ENCODE measurements around the gene MTOR. TPM values are rescaled to one million over a fixed set of nuclear protein-coding genes. Genes with fewer than 3 reads are reported as not detected.
"Not testable (repeated sequence)": the region's sequence is repeated elsewhere in the genome, so short reads cannot be mapped to it uniquely, and the experiment has no call there.

MTOR gene
- total and polyA plus RNA-seq, 2 experiments from 2014 or later = 17.2 to 37.7 TPM

GRCh38 chr1:11078631-11079030, 183.7 kb downstream of the MTOR start:
- Histone ChIP-seq H3K4me3 (no peak overlapping the region), H3K36me3 (replicated peaks; ENCODE audit: insufficient read depth, low read depth) (no peaks in the 10 kb centered on the region), H3K4me2 (no peak overlapping the region), H3K9me3 (ENCODE audit: low read depth) (no peaks in the 10 kb centered on the region), H3K9me2 (replicated peaks; ENCODE audit: insufficient read depth) (no peaks in the 10 kb centered on the region), H3K27me3 (no peaks in the 10 kb centered on the region), H3K27ac (no peak overlapping the region), H3K79me2 (no peaks in the 10 kb centered on the region), H4K20me1 (ENCODE audit: insufficient read depth, poor library complexity, severe bottlenecking) (no peaks in the 10 kb centered on the region), H2AFZ (no peak overlapping the region), H3K4me1 (ENCODE audit: insufficient read depth) (no peaks in the 10 kb centered on the region)
- 100% methylated on average over 2 of the region's 2 CpGs for WGBS (ENCODE audit: low lambda C conversion rate, missing lambda C conversion rate)
- no peak for DNase-seq (ENCODE audit: low spot score)
- TF ChIP-seq EZH2phosphoT487 (IDR thresholded peaks at IDR 0.05; ENCODE audit: low read depth, severe bottlenecking, unreplicated experiment) (no peak), CTCF (IDR thresholded peaks at IDR 0.05; ENCODE audit: poor library complexity) (no peak), EZH2 (IDR thresholded peaks at IDR 0.05; ENCODE audit: borderline replicate concordance) (no peak)

- H3K4me3 ChIP-seq; H3K4me2 ChIP-seq; H2AFZ ChIP-seq; H4K20me1 ChIP-seq (ENCODE audit: insufficient read depth, poor library complexity, severe bottlenecking); H3K4me1 ChIP-seq (ENCODE audit: insufficient read depth); H3K27me3 ChIP-seq; H3K36me3 ChIP-seq (replicated peaks; ENCODE audit: insufficient read depth, low read depth); H3K9me2 ChIP-seq (replicated peaks; ENCODE audit: insufficient read depth); H3K27ac ChIP-seq; H3K79me2 ChIP-seq; H3K9me3 ChIP-seq (ENCODE audit: low read depth); DNase-seq (ENCODE audit: low spot score): not testable (repeated sequence)
- 97% methylated on average over 7 of the region's 7 CpGs for WGBS (ENCODE audit: low lambda C conversion rate, missing lambda C conversion rate)
Observed at GRCh38 chr1:11073398-11073797, 189.0 kb downstream of the MTOR start.

GRCh38 chr1:11072216-11072917, 190.0 kb downstream of the MTOR start:
- Histone ChIP-seq H3K27me3 (no peaks in the 10 kb centered on the region), H3K36me3 (replicated peaks; ENCODE audit: insufficient read depth, low read depth) (no peaks in the 10 kb centered on the region), H3K4me1 (ENCODE audit: insufficient read depth) (no peaks in the 10 kb centered on the region), H3K9me2 (replicated peaks; ENCODE audit: insufficient read depth) (no peaks in the 10 kb centered on the region), H3K79me2 (no peaks in the 10 kb centered on the region), H3K27ac (no peak overlapping the region), H3K4me2 (no peak overlapping the region), H4K20me1 (ENCODE audit: insufficient read depth, poor library complexity, severe bottlenecking) (no peaks in the 10 kb centered on the region), H3K9me3 (ENCODE audit: low read depth) (no peaks in the 10 kb centered on the region), H3K4me3 (no peak overlapping the region), H2AFZ (no peak overlapping the region)
- no peak for TF ChIP-seq EZH2 (IDR thresholded peaks at IDR 0.05; ENCODE audit: borderline replicate concordance)
- TF ChIP-seq CTCF (IDR thresholded peaks at IDR 0.05; ENCODE audit: poor library complexity) = no peak
- DNase-seq (ENCODE audit: low spot score) = no peak
- WGBS (ENCODE audit: low lambda C conversion rate, missing lambda C conversion rate) = 77% methylated on average over 13 of the region's 13 CpGs

- Histone ChIP-seq H3K4me1 (ENCODE audit: insufficient read depth) (no peaks in the 10 kb centered on the region), H4K20me1 (ENCODE audit: insufficient read depth, poor library complexity, severe bottlenecking) (no peaks in the 10 kb centered on the region), H3K27me3 (no peaks in the 10 kb centered on the region), H3K79me2 (no peaks in the 10 kb centered on the region), H3K27ac (no peak overlapping the region), H3K4me3 (no peak overlapping the region), H2AFZ (no peak overlapping the region), H3K36me3 (replicated peaks; ENCODE audit: insufficient read depth, low read depth) (no peaks in the 10 kb centered on the region), H3K9me2 (replicated peaks; ENCODE audit: insufficient read depth) (no peaks in the 10 kb centered on the region), H3K4me2 (no peak overlapping the region), H3K9me3 (ENCODE audit: low read depth) (no peaks in the 10 kb centered on the region)
- TF ChIP-seq EZH2phosphoT487 (IDR thresholded peaks at IDR 0.05; ENCODE audit: low read depth, severe bottlenecking, unreplicated experiment) (no peak), EZH2 (IDR thresholded peaks at IDR 0.05; ENCODE audit: borderline replicate concordance) (no peak), CTCF (IDR thresholded peaks at IDR 0.05; ENCODE audit: poor library complexity) (no peak)
- WGBS (ENCODE audit: low lambda C conversion rate, missing lambda C conversion rate) = 86% methylated on average over 15 of the region's 15 CpGs
- DNase-seq (ENCODE audit: low spot score) = no peak
Observed at GRCh38 chr1:11071463-11072215, 190.7 kb downstream of the MTOR start.
